HG02885 (cell line): ENCODE results near the gene CPT2.
A peak's percentile ranks its signal among the peaks of the same experiment; 100 is the strongest.
"Not testable (repeated sequence)": the region's sequence is repeated elsewhere in the genome, so short reads cannot be mapped to it uniquely, and the experiment has no call there.

ENCODE experiments used
- ATAC-seq: cut with Tn5 transposase; IDR thresholded peaks from one replicate; pipeline ENCODE4 v1.9.1; 2021; ENCODE audit warnings: mild to moderate bottlenecking; ENCODE audit not compliant: unreplicated experiment, poor library complexity

CPT2 gene

DNA sequence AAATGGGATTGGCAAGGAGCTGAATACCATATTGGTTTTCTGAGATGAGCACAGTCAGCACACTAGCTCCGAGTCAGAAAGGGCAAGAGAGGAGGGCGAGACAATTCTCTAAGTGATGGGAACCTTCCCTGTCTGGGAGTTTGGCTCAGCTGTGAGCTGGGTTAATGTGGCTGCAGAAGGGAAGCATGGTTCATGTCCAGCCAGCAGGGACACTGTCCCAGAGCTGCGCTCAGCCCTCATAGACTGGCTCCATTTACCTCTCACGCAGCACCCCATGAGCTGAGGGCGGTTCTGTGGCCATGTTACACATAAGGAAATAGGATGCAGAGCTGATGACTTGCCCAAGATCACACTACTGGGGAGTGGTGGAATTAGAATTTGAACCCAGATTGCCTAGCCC lies 15.7 kb upstream of the CPT2 start:
- ATAC-seq: no peak

DNA sequence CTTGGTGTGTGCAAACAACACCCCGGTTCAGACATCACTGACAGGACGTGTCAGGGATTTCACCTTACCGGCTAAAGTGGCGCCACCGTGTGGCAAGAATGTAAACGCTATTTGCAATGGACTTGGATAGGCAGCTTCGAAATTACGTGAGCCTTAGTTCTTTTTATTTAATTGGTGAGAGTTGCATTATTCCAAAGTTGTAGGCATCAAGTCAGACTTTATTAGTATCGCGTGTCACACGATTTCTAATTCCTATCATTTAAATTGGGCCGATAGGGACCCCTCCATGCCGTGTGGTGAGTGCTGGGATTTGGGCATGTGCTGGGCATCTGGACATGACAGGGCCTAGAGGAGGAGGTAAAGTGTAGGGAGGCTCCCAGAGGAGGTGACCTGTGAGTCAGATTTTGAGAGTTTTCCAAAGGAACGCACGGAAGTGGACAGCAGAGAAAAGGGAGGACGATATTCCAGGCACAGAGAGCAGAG lies 14.5 kb upstream of the CPT2 start:
- no peak for ATAC-seq

DNA sequence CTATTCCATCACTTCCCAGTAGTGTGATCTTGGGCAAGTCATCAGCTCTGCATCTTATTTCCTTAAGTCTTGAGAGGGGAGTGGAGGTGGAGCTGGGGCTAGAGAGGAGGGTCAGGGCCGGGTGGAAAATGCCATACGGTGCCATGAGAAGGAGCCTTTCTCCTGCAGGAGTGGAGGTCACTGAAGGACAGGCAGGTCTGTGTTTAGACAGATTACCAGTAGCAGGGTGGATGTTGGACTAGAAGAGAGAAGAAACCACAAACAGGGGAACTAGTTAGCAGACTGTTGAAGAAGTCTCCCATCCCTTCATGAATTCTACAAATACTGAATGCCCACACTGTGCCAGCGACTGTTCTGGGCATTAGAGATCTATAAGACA lies 13.9 kb upstream of the CPT2 start:
- no peak for ATAC-seq

DNA sequence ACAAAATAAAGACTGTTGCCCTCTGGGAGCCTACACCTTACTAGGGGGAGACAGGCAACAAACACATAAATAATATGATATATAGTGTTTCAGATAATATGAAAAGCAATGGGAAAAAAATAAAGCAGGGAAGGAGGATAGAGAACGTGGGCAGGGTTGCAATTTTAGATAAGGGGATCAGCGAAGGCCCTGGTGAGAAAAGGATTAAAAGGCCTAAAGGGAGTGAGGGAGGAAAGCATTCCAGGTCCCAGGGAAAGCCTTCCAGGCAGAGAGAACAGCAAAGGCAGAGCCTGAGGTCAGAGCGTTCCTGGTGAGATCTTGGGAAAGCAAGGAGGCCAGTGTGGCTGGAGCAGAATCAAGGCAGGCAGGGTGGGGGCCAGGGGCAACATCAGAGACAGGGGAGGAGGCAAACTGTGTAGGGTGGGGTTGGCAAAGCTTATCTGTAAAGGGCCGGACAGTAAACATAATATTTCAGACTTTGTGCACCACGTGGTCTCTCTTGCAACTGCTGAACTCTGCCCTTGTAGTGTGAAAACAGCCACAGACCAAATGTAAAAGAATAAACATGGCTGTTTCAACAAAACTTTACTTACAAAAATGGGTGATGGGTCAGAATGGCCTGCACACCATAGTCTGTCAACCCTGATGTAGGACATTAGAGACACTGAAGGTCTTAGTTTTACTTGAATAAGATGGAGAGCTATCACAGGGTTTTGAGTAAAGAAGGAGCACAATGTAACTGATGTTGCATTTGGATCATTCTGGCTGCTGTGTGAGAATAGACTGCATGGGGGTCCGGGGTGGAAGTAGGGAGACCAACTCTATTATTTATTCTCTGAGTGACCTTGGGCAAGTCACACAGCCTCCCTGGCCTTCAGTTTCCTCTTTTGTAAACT lies 13.3 kb upstream of the CPT2 start:
- no peak for ATAC-seq

DNA sequence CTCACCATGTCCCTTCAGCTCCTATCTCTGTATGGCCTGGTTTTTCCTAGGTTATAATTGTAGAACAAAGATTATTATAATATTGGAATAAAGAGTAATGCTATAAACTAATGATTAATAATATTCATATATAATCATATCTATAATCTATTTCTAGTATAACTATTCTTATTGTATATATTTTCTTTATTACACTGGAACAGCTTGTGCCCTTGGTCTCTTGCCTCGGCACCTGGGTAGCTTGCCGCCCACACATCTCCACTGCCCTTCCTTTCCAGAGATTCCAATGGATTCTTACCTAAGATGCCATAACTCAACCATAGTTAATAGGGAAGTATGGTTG lies 10.7 kb upstream of the CPT2 start:
- ATAC-seq: not testable (repeated sequence)

DNA sequence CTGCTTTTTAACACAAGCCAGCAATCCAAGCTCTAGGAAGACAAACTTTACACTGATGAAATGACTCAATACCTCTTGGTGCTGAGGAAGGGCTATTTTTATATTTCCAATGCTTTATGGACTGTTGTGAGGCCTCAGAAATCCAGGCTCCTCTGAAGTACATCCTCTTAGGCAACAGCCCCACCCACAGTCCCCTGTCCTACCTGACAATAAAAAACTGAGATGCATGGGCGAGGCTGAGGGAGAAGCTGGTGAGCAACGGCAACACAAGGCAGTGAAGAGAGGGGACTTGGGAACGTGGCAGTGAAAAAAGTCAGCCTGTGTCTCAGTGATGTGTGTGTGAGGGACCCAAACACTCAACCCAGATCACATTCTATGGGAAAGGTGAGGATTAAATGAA lies 10.1 kb upstream of the CPT2 start:
- no peak for ATAC-seq

DNA sequence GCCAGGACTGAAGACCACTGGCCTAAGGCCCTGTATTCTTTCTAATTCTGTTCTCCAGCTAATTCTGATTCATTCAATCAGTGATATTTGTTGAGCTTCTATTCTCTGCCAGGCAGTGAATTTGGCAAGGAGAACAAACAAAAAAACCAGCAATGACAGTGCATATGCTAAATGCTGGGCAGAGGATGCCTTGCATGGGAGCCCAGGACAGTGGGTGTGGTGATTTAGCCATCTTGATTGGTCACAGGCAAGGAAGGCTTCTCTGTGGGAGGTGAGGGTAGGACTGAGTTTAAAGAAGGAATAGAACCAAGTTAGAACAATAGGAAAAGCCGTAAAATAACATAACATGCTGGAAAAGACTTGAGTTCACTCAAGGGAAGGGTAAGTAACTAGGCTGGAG lies 9.2 kb upstream of the CPT2 start:
- ATAC-seq: no peak

DNA sequence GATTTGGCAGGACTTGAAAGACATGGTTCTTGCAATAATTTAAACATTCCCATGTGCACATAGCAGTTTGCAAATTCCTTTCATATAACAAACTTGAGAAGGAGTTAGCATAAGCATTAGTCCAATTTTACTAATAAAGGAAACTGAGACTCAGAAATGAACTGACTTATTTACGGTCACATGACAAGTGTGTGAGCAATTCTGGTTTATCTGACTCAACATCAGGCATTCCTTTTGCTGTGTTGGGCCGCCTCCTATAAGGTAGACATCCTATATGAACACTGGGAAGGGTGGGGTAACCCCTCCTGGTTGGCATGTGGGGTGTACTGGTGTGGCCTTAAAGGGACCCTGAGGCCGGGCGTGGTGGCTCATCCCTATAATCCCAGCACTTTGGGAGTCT lies 8.5 kb upstream of the CPT2 start:
- no peak for ATAC-seq

DNA sequence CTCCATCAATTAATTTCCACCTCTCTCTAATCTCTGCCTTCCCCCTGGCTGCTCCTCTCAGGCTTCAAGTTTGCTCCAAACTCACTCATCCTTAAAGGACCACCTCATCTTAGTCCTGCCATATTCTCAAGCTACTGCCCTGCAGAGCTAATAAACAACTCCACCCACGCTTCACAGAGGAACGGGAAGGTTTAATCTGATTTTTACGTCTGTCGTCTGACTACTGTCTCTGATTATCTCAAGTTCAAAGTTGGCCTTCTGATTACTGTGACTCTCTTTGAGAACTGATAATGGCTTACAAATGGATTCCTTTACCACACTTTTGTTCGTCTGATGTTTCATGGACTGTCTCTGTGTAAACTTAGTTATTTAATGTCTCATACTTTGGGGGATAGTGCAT lies 7.6 kb upstream of the CPT2 start:
- no peak for ATAC-seq

DNA sequence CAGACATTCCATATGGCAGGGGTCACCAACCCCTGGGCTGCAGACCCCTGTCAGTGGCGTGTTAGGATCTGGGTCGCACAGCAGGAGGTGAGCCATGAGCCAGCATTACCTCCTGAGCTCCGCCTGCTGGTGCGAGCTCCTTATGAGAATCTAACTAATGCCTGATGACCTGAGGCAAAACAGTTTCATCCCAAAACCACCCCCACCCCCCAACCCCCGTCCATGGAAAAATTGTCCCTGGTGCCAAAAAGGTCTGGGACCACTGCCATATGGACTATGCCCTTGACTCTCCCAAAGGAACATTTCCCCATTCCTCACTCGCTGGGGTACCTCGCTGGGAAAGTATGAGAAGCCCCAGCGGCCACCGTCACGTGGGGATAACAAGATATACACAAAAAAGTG lies 6.4 kb upstream of the CPT2 start:
- ATAC-seq: no peak

DNA sequence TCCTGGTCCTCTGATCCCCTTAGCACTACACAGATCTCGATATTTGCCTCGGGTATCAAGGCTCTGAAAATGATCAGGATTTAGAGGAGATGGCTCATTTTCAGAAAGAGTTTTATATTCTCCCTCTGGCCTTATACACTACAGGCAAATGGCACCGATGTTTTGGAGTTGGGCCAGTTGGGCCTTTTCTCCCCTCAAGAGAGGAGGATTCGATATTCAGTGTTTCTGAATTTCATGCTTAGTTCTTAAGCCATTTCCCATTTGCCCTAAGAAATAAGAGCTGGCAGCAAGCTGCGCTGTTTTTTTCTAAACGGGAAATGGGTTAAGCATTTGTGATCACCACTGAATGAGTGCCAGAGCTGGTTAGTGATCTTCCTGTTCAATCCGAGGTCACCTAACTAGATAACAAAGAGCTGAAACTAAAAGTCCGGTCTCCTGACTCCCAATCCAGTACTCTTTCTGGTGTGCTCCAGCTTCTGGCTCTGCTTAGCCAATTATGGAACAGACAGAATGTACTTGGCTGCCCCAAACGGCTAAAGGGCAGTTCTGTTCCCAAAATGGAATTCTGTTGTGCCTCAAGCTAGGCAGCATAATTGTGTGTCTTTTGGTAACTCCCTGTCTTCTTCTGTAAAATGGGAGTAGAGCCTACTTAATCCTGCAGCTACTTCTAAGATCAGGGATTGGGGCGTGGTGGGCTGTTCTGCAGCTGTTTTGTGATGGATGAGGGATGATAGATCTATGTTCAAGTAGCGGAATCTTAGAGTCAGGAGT lies 1.2 kb upstream of the CPT2 start:
- no peak for ATAC-seq

DNA sequence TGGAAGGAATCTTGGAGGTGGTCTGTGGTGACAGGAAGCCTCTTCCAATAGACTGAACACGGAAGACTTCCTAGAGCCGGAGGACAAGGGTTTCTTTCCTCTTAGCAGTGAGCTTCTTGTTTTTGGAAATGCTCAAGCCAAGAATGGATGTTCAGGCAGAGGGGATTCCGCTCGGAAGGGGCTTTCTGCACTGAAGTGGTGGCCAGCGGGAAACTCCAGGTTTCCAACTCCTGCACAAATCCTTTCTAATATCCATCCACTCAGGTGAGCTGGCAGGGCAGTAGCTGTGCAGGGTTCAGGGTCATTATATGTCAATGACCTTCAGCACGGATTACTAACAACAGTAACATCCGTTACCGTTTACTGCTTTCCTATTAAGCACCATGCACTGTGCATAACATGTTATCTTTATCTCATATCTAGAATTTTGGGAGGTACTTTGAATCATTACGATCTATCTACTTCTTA lies 573 bp upstream of the CPT2 start:
- peak; percentile 8 for ATAC-seq

DNA sequence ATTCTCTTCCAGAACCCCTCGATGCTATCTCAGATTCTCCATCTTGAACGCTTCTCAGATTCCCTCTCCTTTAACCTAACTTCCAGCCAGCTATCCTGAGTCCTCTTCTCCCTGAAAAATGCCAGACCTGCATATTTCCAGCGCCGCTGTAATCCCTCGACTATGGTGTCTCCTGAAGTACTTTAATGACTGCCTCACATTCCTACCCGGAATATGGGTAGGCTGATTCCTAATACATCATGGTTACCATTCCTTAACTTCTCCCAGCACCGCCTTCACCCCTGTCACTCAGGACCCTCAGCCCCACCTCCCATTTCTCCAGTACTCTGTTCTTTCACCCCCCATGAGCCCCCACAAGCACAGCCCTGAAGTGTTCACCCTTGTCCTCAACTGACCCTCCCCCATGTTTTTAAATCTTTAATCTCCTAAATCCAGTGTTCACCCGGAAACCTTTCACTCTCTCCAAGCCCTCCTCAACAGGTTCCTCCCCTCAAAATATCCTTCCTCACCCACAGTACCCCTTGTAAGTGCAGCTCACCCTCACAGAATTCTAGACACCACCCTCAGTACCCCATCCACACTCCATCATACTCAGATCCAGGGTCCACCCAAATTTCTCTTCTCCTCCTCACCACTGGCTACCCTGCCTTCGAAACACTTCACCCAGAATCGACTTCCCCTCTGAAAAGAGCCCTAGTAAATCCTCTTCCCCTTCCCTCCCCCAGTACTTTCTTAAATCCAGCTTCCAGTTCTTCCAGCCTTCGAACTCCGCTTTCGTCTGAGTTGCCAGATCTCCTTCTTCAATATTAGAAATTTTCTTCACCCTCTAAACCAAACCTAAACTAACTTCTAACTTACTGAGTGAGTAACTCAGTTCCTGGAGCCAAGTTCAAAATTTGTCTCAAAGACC lies 922 bp downstream of the CPT2 start:
- no peak for ATAC-seq

DNA sequence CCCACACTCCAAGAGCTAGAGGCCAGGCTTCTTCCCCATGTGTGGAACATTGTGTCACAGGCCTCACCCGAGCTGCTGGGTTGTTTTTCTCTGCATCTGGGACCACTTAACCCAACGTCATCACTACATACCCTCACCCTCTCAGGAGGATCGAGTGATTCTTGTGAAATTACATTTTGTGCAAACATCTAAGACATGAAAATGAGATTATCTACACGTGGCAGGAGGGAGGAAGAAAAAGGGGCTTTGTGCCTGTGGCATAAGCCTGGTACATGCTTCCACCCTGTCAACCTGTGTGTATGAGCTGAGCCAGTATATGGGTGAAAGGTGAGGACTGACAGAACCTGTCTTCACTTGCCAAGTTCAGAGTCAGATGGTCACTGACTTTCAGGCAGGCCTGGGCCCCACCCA lies 1.6 kb downstream of the CPT2 start:
- no peak for ATAC-seq

DNA sequence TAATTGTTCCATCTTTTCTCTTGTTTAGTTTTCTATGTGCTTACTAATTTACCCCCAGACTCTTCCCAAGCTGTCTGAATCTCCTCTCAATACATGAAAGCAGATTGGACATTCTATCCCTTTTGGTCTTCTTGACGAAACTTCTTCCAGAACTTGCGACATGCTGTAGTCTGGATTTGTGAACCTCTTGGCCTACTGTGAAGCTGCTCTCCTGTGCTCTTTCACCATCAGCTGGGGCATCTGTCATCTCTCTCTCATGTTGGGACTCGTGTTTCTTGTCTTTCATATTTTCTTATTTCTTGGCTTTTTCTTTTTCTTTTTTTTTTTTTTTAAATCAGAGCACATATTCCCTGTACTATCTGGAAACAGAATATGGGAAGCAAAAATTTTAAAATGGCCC lies 6.8 kb downstream of the CPT2 start:
- no peak for ATAC-seq

DNA sequence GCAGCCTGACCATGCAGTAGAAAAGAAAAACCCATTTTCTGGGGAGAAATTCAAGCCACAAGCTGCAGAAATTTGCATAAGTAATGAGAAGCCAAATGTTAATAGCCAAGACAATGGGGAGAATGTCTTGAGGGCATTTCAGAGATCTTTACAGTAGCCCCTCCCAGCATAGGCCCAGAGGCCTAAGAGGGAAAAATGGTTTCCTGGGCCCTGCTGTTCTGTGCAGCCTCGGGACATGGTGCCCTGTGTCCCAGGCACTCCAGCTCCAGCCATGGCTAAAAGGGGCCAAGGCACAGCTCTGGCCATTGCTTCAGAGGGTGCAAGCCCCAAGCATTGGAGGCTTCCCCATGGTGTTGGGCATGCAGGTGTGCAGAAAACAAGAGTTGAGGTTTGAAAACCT lies 8.9 kb downstream of the CPT2 start:
- ATAC-seq: not testable (repeated sequence)

DNA sequence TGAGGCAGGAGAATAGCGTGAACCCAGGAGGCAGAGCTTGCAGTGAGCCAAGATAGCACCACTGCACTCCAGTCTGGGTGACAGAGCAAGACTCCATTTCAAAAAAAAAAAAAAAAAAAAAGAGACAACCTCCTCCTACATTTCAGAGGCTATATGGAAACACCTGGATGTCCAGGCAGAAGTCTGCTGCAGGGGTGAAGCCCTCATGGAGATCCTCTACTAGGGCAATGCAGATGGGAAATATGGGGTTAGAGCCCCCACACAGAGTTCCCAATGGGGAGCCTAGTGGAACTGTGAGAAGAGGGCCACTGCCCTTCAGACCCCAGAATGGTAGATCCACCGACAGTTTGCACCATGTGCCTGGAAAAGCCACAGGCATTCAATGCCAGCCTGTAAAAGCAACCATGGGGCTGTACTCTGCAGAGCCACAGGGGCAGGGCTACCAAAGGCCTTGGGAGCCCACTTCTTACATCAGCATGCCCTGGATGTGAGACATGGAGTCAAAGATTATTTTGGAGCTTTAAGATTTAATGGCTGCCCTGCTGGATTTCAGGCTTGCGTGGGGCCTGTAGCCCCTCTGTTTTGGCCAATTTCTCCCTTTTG lies 9.6 kb downstream of the CPT2 start:
- not testable (repeated sequence) for ATAC-seq

DNA sequence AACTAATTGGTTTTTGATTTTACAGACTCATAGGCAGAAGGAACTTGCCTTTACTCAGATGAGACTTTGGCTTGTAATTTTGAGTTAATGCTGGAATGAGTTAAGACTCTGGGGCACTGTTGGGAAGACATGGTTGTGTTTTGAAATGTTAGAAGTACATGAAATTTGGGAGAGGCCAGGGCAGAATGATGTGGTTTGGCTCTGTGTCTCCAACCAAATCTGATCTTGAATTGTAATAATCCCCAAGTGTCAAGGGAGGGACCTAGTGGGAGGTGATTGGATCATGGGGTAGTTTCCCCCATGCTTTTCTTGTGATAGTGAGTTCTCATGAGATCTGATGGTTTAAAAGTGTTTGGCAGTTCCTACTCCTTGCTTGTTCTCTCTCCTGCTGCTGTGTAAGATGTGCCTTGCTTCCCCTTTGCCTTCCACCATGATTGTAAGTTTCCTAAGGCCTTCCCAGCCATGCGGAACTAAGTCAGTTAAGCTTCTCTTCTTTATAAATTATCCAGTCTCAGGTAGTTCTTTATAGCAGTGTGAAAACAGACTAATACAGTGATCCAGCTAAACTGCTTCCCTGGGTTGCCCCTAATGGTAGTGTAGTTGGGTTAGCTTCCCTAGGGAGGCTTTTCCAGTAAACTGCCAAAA lies 10.2 kb downstream of the CPT2 start:
- no peak for ATAC-seq

DNA sequence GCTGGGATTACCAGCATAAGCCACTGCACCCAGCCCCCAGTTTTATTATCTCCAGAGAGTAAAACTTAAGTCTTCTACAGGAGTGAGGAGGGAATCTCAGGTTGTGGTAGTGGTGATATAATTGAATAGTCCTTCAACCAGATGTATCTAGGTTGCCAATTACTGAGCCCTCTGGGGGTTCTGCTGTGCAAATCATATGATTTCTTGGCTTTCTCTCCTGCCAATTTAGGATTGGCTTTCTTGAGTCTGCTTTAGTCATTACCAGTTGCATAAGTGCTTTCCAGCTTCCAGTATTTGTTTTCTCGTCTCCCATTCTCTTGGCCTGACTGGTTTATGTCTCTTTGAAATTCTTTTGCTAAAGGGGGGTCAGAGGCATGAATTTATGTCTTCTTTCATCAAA lies 11.1 kb downstream of the CPT2 start:
- no peak for ATAC-seq

DNA sequence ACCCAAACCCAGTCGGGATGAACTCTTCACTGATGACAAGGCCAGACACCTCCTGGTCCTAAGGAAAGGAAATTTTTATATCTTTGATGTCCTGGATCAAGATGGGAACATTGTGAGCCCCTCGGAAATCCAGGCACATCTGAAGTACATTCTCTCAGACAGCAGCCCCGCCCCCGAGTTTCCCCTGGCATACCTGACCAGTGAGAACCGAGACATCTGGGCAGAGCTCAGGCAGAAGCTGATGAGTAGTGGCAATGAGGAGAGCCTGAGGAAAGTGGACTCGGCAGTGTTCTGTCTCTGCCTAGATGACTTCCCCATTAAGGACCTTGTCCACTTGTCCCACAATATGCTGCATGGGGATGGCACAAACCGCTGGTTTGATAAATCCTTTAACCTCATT lies 13.7 kb downstream of the CPT2 start:
- no peak for ATAC-seq
